WTC11 (cell line): ENCODE data around the gene REST. TPM values are rescaled to one million over a fixed set of nuclear protein-coding genes. Genes with fewer than 3 reads are reported as not detected.
A peak's percentile ranks its signal among the peaks of the same experiment; 100 is the strongest.

Experiments used
- ATAC-seq: fragments of 200-7000 bp; cut with Tn5 transposase; 2 replicates; pipeline ENCODE4 v1.10.0; 2021; ENCODE audit warnings: mild to moderate bottlenecking, moderate library complexity
- CTCF ChIA-PET: fragments of 300-600 bp; sonication (Branson Sonifier 250); formaldehyde crosslinking; loops from one replicate; lab custom pipeline; 2021; ENCODE audit warnings: antibody characterized with exemption; lab: Charles Lee
- POLR2A ChIA-PET: fragments of 350-600 bp; sonication (Branson Sonifier 250); formaldehyde crosslinking; loops from one replicate; lab custom pipeline; 2021; ENCODE audit warnings: antibody characterized with exemption; lab: Charles Lee
- DNase-seq: peaks from one replicate; pipeline ENCODE4 v3.0.0; 2021; ENCODE audit warnings: low spot score
- H3K27ac Mint-ChIP-seq: 2 replicates; pipeline ENCODE4 v1.8.0; 2021; ENCODE audit warnings: mixed read lengths
- H3K27me3 Mint-ChIP-seq: 2 replicates; pipeline ENCODE4 v1.8.0; 2021; ENCODE audit warnings: low read depth, mild to moderate bottlenecking, moderate library complexity, mixed read lengths
- H3K36me3 Mint-ChIP-seq: 2 replicates; pipeline ENCODE4 v1.8.0; 2021; ENCODE audit warnings: mixed read lengths
- H3K4me1 Mint-ChIP-seq: 2 replicates; pipeline ENCODE4 v1.8.0; 2022; ENCODE audit warnings: mixed read lengths
- H3K4me3 Mint-ChIP-seq: 2 replicates; pipeline ENCODE4 v1.8.0; 2021; ENCODE audit warnings: mild to moderate bottlenecking, moderate library complexity, mixed read lengths
- H3K9me3 Mint-ChIP-seq: 2 replicates; pipeline ENCODE4 v1.8.0; 2021; ENCODE audit warnings: mixed read lengths
- CREB1 ChIP-seq: sonication (generic); formaldehyde crosslinking; IDR thresholded peaks from 2 replicates; pipeline ENCODE4 v1.8.0; 2023; ENCODE audit warnings: mild to moderate bottlenecking, missing genetic modification reagents
- GABPB1 ChIP-seq: sonication (generic); formaldehyde crosslinking; IDR thresholded peaks from 2 replicates; pipeline ENCODE4 v1.8.1; 2023; ENCODE audit warnings: mild to moderate bottlenecking, missing genetic modification reagents
- GRHL2 ChIP-seq: fragments of 250-450 bp; sonication (Bioruptor Pico); IDR thresholded peaks from 2 replicates; pipeline ENCODE4 v1.8.0; 2022; ENCODE audit warnings: mild to moderate bottlenecking, moderate library complexity; ENCODE audit not compliant: insufficient replicate concordance, severe bottlenecking
- HMGXB4 ChIP-seq: sonication (generic); formaldehyde crosslinking; IDR thresholded peaks from 2 replicates; pipeline ENCODE4 v1.8.1; 2023; ENCODE audit warnings: mild to moderate bottlenecking, moderate library complexity, missing genetic modification reagents
- MLX ChIP-seq: sonication (generic); formaldehyde crosslinking; IDR thresholded peaks from 2 replicates; pipeline ENCODE4 v1.8.1; 2023; ENCODE audit warnings: mild to moderate bottlenecking, missing genetic modification reagents, moderate library complexity
- NFYB ChIP-seq: sonication (generic); formaldehyde crosslinking; conservative IDR thresholded peaks from 2 replicates; pipeline ENCODE4 v1.8.0; 2022; ENCODE audit warnings: low read depth, missing genetic modification reagents
- SMAD3 ChIP-seq: sonication (generic); formaldehyde crosslinking; IDR thresholded peaks from 2 replicates; pipeline ENCODE4 v1.8.0; 2022; ENCODE audit warnings: missing genetic modification reagents, mild to moderate bottlenecking, borderline replicate concordance
- TEAD1 ChIP-seq: sonication (generic); formaldehyde crosslinking; IDR thresholded peaks from 2 replicates; pipeline ENCODE4 v1.8.0; 2022; ENCODE audit warnings: mild to moderate bottlenecking, missing genetic modification reagents
- TP53 ChIP-seq: sonication (generic); formaldehyde crosslinking; IDR thresholded peaks from 2 replicates; pipeline ENCODE4 v1.8.1; 2023; ENCODE audit warnings: mild to moderate bottlenecking, missing genetic modification reagents
- USF1 ChIP-seq: sonication (generic); formaldehyde crosslinking; IDR thresholded peaks from 2 replicates; pipeline ENCODE4 v1.8.0; 2022; ENCODE audit warnings: mild to moderate bottlenecking, missing genetic modification reagents
- ZBTB43 ChIP-seq: sonication (generic); formaldehyde crosslinking; IDR thresholded peaks from 2 replicates; pipeline ENCODE4 v1.8.1; 2023; ENCODE audit warnings: mild to moderate bottlenecking, missing genetic modification reagents
- ZNF138 ChIP-seq: sonication (generic); formaldehyde crosslinking; conservative IDR thresholded peaks from 2 replicates; pipeline ENCODE4 v1.8.1; 2022; ENCODE audit warnings: mild to moderate bottlenecking, moderate library complexity, missing genetic modification reagents
- ZNF219 ChIP-seq: sonication (generic); formaldehyde crosslinking; IDR thresholded peaks from 2 replicates; pipeline ENCODE4 v1.8.0; 2023; ENCODE audit warnings: missing genetic modification reagents, mild to moderate bottlenecking, borderline replicate concordance
- ZNF281 ChIP-seq: sonication (generic); formaldehyde crosslinking; IDR thresholded peaks from 2 replicates; pipeline ENCODE4 v1.8.0; 2023; ENCODE audit warnings: mild to moderate bottlenecking, missing genetic modification reagents
- ZNF671 ChIP-seq: fragments of 250-450 bp; sonication (Bioruptor Pico); IDR thresholded peaks from 2 replicates; pipeline ENCODE4 v1.8.0; 2021; ENCODE audit warnings: mild to moderate bottlenecking
- total RNA-seq: library from RNA; stranded (reverse); gene quantifications from 3 replicates; pipeline ENCODE4 v1.2.3, GENCODE V29; 2021

The REST gene
- total RNA-seq, 1 experiment from 2014 or later: 75.1 TPM

- no peak for TF ChIP-seq ZNF281
- no peak for TF ChIP-seq TEAD1 (CRISPR knock-in tag)
- no peak for TF ChIP-seq NFYB (CRISPR knock-in tag)
- no peak for TF ChIP-seq CREB1 (CRISPR knock-in tag)
- TF ChIP-seq ZNF138 (CRISPR knock-in tag): no peak
- no peak for TF ChIP-seq ZNF219 (CRISPR knock-in tag)
- TF ChIP-seq MLX (CRISPR knock-in tag): no peak
- TF ChIP-seq ZNF671: no peak
- no peak for TF ChIP-seq GRHL2 (CRISPR knock-in tag)
- TF ChIP-seq GABPB1: no peak
Observed at GRCh38 chr4:56973336-56973735, 65.6 kb downstream of the REST start (continued).

GRCh38 chr4:56976283-56976836, 68.7 kb downstream of the REST start:
- DNase-seq: no peak
- no peak for ATAC-seq
- ChIA-PET POLR2A (interaction anchor here (0.7 to 2.8 kb wide), 2 partner anchors 69 to 158 kb away, joined by 5 to 18 read pairs; partner anchors contain the start of gene REST), CTCF (interaction anchor here (1.4 to 2.9 kb wide), 3 partner anchors 16 to 69 kb away, joined by 3 to 18 read pairs (median 8); partner anchors contain the start of gene REST)
- Mint-ChIP-seq H3K36me3 (peaks cover 39% of the 10 kb centered on the region), H3K4me1 (peaks cover 21% of the 10 kb centered on the region), H3K9me3 (no peaks in the 10 kb centered on the region), H3K27me3 (no peaks in the 10 kb centered on the region; the same call in 1 of the 2 replicates), H3K27ac (peak overlapping the region; percentile 82)
- TF ChIP-seq TP53 (CRISPR knock-in tag): peak; percentile 33; the same call in 1 of the 2 replicates
- TF ChIP-seq USF1 (CRISPR knock-in tag): 0 out of 2 replicates have a peak, but pooled peaks have one; percentile 13
- no peak for TF ChIP-seq ZBTB43 (CRISPR knock-in tag)
- TF ChIP-seq, all 79 proteins: peak for 2
- H3K4me3 Mint-ChIP-seq: peak overlapping the region; percentile 99

GRCh38 chr4:56976837-56977320, 69.2 kb downstream of the REST start:
- DNase-seq: peak; percentile 76
- TF ChIP-seq HMGXB4 (CRISPR knock-in tag) (peak; percentile 70; the same call in 1 of the 2 replicates), TEAD1 (CRISPR knock-in tag) (no peak), SMAD3 (CRISPR knock-in tag) (no peak), USF1 (CRISPR knock-in tag) (0 out of 2 replicates have a peak, but pooled peaks have one; percentile 9)
- TF ChIP-seq, all 79 proteins: peak for 2
- ATAC-seq: peak; percentile 59
- H3K9me3 Mint-ChIP-seq: no peaks in the 10 kb centered on the region
- CTCF ChIA-PET: interaction anchor here (1.2 to 2.9 kb wide), 5 partner anchors 16 to 132 kb away, joined by 3 to 18 read pairs (median 6); partner anchors contain the start of gene REST
- H3K27me3 Mint-ChIP-seq: no peaks in the 10 kb centered on the region; the same call in 1 of the 2 replicates
- POLR2A ChIA-PET: interaction anchor here (0.6 to 2.8 kb wide), 7 partner anchors 11 to 589 kb away, joined by 3 to 18 read pairs (median 5); partner anchors contain the start of genes AASDH and REST
- H3K4me3 Mint-ChIP-seq: peak overlapping the region; percentile 99
- peaks cover 25% of the 10 kb centered on the region for H3K4me1 Mint-ChIP-seq
- H3K27ac Mint-ChIP-seq: peak overlapping the region; percentile 96
- peaks cover 35% of the 10 kb centered on the region for H3K36me3 Mint-ChIP-seq
